Measurements from ENCODE around the gene EXOC3.
"Not testable (repeated sequence)": the region's sequence is repeated elsewhere in the genome, so short reads cannot be mapped to it uniquely, and the experiment has no call there.

EXOC3 gene

GRCh38 chr5:458547-459353, 15.8 kb downstream of the EXOC3 start:
- no peak for DNase-seq

DNA sequence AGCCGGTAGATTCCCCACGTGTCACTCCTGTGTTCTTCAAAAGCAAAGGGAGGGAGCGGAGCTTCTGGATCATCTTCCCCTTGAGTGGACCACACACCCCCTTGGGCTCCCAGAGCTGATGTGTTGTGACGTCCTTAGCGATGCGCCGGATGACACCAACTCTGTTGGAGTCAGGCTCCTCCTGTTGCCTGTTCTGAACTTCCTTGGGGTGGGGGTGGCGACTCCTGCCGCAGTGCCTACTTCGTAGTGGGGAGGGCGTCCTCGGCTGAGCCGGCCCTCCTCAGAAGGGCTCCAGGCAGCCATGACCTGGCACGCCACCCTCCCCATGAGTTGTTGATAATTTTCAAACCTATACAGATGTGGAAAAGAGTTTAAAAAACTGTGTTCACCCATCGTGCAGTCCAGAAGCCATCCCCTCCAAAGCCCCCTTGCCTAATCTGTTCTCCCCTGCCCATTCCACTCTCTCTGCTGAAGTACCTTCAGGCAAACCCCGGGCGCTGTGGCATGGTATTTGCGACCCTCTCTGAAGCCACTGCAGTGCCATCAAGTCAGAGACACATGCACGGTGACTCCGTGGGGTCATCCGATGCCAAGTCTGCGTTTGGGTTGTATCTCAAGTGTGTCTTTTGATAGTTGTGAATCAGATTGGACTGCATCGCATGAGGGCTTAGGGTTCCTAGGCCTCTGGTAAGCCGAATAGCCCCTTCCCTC, 16.7 kb downstream of the EXOC3 start:
- no peak for DNase-seq

- no peak for DNase-seq
Measured at GRCh38 chr5:460273-460625, 17.3 kb downstream of the EXOC3 start.

GRCh38 chr5:462051-462481, 19.1 kb downstream of the EXOC3 start:
- no peak for DNase-seq

GRCh38 chr5:463301-463700, 20.3 kb downstream of the EXOC3 start:
- no peak for DNase-seq

GRCh38 chr5:463952-464351, 21.0 kb downstream of the EXOC3 start:
- peak; percentile 68 for DNase-seq

GRCh38 chr5:464446-464842, 21.5 kb downstream of the EXOC3 start:
- no peak for DNase-seq

DNA sequence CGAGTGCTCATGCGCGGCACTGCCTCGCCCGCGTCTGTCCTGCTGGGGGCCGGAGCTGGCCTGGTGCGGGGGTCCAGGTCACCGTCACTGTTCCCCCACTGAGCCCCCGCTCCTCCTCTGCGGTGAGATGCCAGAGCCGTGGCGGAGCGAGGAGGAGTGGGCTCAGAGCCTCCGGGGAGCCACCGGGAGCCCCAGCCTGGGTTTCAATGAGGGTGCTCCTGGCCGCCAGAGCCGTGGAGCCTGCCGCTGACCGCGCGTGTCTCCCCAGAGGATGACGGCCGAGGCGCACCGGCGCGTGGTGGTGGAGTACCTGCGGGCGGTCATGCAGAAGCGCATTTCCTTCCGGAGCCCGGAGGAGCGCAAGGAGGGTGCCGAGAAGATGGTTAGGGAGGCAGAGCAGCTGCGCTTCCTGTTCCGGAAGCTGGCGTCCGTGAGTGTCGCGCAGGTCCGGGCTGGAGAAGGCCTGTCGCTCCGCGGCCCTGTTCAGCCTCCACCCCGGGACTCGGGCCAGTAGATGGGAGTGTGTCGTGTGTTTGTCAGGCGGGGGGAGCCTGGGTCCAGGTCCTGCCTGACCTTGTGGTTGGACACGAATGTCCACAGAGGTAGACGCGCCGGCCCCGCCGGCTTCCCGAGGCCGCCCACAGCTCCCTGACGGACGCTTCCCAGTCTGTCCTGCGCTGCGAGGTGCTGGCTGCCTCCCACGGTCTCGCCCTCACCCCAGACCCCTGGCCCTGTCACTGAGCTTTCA, 22.0 kb downstream of the EXOC3 start:
- DNase-seq: no peak

DNA sequence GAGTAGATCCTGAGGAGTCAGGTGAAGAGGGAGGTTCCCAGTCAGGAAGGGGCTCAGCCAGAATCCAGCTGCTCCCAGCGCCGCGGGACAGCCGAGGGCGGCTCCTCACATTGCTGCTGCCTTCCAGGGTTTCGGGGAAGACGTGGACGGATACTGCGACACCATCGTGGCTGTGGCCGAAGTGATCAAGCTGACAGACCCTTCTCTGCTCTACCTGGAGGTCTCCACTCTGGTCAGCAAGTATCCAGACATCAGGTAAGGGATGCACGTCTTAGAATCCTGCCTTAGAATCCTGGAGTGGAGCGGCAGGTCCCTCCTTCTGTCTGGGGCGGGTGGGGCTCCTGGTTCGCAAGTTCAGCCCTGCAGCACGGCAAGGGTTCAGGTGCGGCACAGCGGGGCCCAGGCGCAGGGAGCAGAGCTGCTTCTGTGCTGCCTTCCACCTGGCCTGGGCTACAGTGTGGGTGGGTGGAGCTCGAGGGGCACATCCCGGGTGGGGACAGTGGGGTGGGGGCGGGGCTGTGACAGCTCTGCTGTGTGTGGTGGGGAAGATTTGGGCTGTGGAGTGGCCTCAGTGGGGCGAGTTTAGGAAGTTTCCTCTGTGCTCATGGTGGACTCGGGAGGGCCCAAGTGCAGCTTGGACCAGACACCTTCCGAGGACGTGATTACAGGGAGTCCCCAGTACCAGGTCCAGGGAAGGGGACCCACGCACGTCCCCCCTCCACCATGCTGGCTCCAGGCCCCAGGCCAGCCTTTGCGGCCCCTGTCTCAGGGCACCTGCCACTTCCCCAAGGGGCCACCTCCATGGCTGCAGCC, 22.8 kb downstream of the EXOC3 start:
- DNase-seq: no peak

- DNase-seq: no peak
Measured at GRCh38 chr5:466661-467310, 23.8 kb downstream of the EXOC3 start.

GRCh38 chr5:468401-468800, 25.4 kb downstream of the EXOC3 start:
- DNase-seq: no peak

GRCh38 chr5:469752-470483, 26.9 kb downstream of the EXOC3 start:
- no peak for DNase-seq

DNA sequence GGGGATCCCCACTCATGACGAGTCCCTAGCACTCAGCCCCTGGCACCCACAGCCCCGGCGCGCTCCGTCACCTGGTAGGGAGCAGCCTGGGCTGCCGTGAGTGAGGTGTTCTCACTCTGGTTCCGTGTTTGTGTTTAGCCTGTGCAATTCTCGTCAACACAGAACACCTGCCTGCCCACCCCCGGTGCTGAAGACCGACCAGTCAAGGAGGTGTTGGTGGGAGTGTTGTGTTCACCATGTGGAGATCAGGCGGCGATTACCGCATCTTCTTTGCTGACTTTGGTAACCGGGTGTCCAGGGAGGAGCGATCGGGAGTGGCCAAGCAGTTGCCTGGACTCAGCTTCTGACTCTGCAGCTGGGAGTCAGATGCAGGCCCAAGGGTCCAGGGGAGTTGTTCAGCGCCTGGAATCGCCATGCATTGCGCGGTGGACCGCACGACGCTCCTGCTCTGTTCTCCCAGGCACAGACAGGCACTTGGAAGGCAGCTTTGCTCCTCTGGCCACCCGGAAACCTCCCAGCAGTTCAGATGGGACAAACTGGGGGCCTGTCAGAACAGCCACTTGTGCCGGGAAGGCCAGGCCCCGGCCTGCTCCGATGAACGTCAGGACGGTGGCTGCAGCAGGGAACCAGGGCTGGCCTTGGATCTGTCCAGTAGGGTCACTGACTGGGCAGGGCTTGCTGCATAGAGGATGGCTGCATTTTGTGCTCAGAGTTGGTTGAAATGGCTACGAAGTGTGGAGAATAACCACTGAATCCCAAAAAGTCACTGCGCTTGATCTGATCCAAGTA, 28.2 kb downstream of the EXOC3 start:
- DNase-seq: no peak

DNA sequence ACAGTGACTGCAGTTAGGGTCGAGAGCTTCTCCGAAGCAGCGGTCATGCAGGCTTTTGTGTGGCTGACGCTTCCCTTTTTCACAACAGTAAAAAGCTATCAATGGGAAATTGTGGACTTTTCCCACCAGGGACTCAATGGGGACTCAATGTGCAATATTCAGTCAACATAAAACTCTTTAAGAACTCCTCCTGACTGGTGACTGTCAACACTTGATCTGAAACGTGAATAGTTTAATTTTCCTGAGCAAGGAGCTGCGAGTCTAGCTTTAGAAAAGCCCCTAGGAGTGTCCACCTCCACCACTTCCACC, 28.7 kb downstream of the EXOC3 start:
- DNase-seq: no peak

DNA sequence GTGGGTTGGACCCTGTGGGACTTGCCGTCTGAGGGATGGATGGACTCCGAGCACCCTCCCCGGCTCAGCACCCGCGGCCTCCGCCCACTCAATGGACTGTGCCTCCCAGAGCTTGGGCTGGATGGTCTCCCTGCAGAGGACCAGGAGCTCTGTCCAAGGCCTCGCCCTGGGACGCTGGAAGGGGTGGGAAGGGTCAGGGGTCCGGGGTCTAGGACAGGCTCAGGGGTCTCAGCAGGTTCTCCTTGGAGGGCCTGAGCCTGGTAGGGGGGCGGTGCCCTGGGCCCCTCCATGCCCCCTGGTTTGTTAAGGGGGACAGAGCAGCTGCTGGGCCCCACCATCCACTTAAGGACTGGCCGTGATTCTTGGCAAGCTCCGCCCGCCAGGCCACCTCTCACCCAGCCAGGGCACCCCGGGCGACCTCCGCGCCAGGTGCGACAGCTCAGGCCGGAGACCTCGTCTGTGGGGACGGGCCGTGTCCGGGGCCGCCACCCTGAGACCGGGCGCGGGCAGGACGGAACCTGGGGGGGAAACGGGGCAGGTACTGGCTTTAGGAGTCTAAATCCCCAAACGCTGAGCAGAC, 29.2 kb downstream of the EXOC3 start:
- DNase-seq: no peak

DNA sequence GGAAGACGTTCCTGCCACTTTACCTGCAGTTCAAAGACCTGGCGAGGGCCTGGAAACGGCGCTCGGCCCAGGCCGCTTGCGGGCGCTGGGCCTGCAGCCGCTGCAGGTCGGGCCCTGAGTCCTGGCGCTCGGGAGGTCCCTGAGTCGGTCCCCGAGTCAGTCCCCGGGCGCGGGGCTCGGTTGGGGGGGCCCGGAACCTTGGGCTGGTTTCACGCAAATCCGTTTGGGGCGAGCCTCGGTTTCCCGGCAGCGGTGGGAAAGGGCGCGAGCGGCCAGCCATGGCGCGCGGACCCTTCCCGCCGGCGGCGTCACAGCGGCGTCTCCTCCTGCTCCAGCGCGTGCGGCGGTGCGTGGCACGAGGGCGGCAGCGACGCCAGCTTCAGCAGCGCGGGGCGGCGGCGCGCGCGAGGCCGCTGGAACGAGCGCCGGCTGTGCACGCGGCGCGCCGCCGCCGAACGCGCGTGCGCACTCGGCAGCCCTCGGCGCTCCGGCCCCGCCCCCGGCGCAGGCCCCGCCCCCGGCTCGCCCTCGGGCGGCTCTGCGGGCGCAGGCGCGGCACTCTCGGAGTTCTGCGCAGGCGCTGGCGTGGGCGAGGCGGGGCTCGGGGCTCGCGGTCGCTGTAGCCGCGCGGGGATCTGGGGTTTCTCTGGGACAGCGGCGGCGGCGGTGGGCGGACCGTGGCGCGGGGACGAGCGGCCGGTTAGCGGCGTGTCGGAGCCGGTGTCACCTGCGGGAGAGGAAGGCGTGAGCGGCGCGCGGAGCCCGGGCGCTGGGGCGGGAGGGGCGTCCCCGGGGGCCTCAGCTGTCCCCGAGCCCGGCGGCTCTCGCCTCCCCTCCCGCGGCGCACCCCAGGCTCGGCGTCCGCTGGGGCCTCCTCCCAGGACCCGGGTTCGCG, 29.9 kb downstream of the EXOC3 start:
- peak; percentile 87 for DNase-seq

DNA sequence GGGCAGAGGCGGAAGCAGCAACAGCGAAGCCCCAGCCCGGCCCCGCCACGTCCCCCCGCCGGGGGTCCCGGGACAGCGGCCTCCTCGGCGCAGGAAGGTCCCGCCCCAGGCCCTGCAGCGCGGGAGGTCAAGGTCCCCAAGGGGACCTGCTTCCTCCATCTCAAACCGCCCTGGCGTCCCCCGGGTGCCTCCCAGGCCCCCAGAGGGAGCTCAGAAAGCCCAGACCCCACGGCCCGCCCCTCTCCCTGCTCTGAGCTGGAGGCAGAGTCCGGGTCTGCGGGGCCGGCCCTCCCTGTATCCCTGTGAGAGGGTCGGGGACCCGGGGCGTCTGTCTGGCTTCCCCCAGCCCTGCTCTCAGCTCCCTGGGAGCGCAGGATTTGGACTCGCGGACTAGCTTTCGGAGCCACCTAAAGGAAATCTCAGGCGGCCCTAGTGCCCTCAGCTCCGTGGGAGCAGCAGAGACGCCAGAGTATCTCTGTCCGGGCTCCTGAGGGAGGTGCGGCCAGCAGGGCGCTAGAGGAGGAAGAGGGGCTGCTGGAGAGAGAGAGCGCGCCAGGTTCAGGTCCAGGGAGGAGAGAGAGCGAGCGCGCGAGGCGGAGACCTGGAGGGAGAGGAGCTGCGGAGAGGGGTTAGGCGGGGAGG, 30.7 kb downstream of the EXOC3 start:
- no peak for DNase-seq

DNA sequence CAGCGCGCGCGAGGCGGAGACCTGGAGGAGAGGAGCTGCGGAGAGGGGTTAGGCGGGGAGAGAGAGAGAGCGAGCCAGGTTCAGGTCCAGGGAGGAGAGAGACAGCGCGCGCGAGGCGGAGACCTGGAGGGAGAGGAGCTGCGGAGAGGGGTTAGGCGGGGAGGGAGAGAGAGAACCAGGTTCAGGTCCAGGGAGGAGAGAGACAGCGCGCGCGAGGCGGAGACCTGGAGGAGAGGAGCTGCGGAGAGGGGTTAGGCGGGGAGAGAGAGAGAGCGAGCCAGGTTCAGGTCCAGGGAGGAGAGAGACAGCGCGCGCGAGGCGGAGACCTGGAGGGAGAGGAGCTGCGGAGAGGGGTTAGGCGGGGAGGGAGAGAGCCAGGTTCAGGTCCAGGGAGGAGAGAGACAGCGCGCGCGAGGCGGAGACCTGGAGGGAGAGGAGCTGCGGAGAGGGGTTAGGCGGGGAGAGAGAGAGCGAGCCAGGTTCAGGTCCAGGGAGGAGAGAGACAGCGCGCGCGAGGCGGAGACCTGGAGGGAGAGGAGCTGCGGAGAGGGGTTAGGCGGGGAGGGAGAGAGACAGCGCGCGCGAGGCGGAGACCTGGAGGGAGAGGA, 31.4 kb downstream of the EXOC3 start:
- not testable (repeated sequence) for DNase-seq

Measured in activated CD4-positive, alpha-beta T cell treated with anti-CD3 and anti-CD28 coated beads, Interleukin-2, amount 50 U/mL, for 1 hour (primary cell).